ENCODE measurements around the gene NR2F1-AS1. TPM values are rescaled to one million over a fixed set of nuclear protein-coding genes. Genes with fewer than 3 reads are reported as not detected.

The NR2F1-AS1 gene
- total RNA-seq, 1 experiment from 2014 or later = not detected

DNA sequence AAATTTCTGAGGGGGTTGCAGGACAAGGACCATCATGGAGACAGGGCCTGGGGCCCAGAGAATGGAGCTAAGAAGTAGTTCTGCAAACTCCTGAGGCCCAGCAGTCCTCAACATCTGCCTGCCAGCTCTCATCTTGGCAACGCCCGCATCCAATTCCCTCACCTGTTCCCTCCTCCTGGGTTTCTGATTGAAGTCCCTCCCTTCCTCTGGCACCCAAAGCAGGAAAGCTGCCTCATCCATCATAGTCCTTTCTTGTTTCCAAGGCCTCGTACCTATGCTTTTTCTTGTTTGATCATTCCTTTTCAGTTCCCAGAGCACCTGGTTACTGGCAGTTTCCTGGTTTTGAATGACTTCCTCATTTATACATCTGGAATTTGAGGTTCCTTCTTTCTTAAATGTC lies 181.3 kb downstream of the NR2F1-AS1 start:
- Mint-ChIP-seq H3K4me3 (ENCODE audit: unreplicated experiment) (no peak overlapping the region), H3K27ac (ENCODE audit: unreplicated experiment) (no peak overlapping the region), H3K27me3 (ENCODE audit: insufficient read depth, unreplicated experiment) (no peaks in the 10 kb centered on the region), H3K4me1 (ENCODE audit: low read depth, unreplicated experiment) (no peaks in the 10 kb centered on the region), H3K9me3 (ENCODE audit: unreplicated experiment) (peaks cover 9% of the 10 kb centered on the region), H3K36me3 (ENCODE audit: insufficient read depth, unreplicated experiment) (no peaks in the 10 kb centered on the region)
- Histone ChIP-seq H3K4me1 (no peaks in the 10 kb centered on the region), H3K27me3 (replicated peaks; ENCODE audit: control insufficient read depth, insufficient read depth, low read length) (no peaks in the 10 kb centered on the region), H3K36me3 (ENCODE audit: control insufficient read depth, insufficient read depth, low read length) (no peaks in the 10 kb centered on the region), H3K4me3 (ENCODE audit: low read depth, low read length) (no peak overlapping the region), H3K9me3 (no peaks in the 10 kb centered on the region)
- intact Hi-C loops (cut with micrococcal nuclease; ENCODE audit: unreplicated experiment) = loop anchor here (10.0 kb wide), 1 partner anchor 405 kb away; no protein-coding TSS in a partner anchor
- TF ChIP-seq CTCF (IDR thresholded peaks at IDR 0.05; ENCODE audit: insufficient read depth in 1 of 2, low read depth in 1 of 2, low read length in 1 of 2, severe bottlenecking in 1 of 2, unreplicated experiment in 1 of 2) = no peak
- DNase-seq = no peak
- ChIA-PET CTCF (no interaction called here), POLR2A (no interaction called here)
- no TSS peak for BruUV-seq (replicated peaks)

DNA sequence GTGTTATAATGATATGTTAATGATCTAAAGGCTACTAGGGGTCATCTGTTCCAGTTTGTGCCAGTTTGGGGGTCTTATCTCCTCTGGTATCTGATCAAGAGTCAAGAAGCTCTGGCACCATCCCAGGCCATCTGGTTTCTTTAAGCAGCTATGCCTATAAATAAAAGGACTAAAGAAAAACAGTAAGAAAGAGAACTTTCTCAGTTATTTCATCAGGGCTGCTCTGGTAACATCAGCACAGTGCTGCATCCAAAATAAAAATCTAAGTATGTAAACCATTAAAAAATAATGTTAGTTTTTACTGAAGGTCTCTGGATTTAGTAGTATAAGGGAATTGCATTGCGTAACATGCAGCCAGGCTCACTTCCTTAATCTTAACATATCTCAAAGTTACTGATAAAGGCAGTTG lies 185.0 kb downstream of the NR2F1-AS1 start:
- POLR2A ChIA-PET = no interaction called here
- no peaks in the 10 kb centered on the region for H3K27me3 ChIP-seq (replicated peaks; ENCODE audit: control insufficient read depth, insufficient read depth, low read length)
- BruUV-seq (replicated peaks) = no TSS peak
- no peaks in the 10 kb centered on the region for H3K4me1 Mint-ChIP-seq (ENCODE audit: low read depth, unreplicated experiment)
- no peaks in the 10 kb centered on the region for H3K9me3 ChIP-seq
- H3K36me3 Mint-ChIP-seq (ENCODE audit: insufficient read depth, unreplicated experiment) = no peaks in the 10 kb centered on the region
- no peak for TF ChIP-seq CTCF (IDR thresholded peaks at IDR 0.05; ENCODE audit: insufficient read depth in 1 of 2, low read depth in 1 of 2, low read length in 1 of 2, severe bottlenecking in 1 of 2, unreplicated experiment in 1 of 2)
- no peaks in the 10 kb centered on the region for H3K4me1 ChIP-seq
- no peak overlapping the region for H3K27ac Mint-ChIP-seq (ENCODE audit: unreplicated experiment)
- intact Hi-C loops (cut with micrococcal nuclease; ENCODE audit: unreplicated experiment) = no loop called here
- CTCF ChIA-PET = no interaction called here
- no peak for DNase-seq
- no peaks in the 10 kb centered on the region for H3K27me3 Mint-ChIP-seq (ENCODE audit: insufficient read depth, unreplicated experiment)
- peaks cover 9% of the 10 kb centered on the region for H3K9me3 Mint-ChIP-seq (ENCODE audit: unreplicated experiment)
- H3K36me3 ChIP-seq (ENCODE audit: control insufficient read depth, insufficient read depth, low read length) = no peaks in the 10 kb centered on the region
- H3K4me3 Mint-ChIP-seq (ENCODE audit: unreplicated experiment) = no peak overlapping the region
- H3K4me3 ChIP-seq (ENCODE audit: low read depth, low read length) = no peak overlapping the region

DNA sequence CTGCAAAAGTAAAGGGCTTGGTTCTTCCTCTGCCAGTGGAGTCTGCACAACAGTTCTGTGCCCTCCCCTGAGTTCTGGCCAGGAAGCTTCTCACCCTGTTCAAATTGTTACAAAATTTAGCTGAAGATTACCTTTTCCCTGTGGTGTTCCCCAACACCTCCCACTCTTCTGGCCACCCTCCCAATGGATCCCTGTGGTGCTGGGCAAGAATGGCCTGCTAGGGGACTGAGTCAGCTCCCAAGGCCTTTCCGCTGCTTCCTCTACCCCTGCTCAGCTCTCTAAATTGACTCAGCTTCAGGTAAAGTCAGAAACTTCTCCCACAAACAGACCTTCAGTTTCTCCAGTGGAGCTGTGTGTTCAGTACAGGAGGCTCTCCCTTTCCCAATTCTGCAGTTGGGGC lies 186.0 kb downstream of the NR2F1-AS1 start:
- Histone ChIP-seq H3K4me3 (ENCODE audit: low read depth, low read length) (no peak overlapping the region), H3K4me1 (no peaks in the 10 kb centered on the region), H3K27me3 (replicated peaks; ENCODE audit: control insufficient read depth, insufficient read depth, low read length) (no peaks in the 10 kb centered on the region), H3K9me3 (no peaks in the 10 kb centered on the region), H3K36me3 (ENCODE audit: control insufficient read depth, insufficient read depth, low read length) (no peaks in the 10 kb centered on the region)
- no peak for TF ChIP-seq CTCF (IDR thresholded peaks at IDR 0.05; ENCODE audit: insufficient read depth in 1 of 2, low read depth in 1 of 2, low read length in 1 of 2, severe bottlenecking in 1 of 2, unreplicated experiment in 1 of 2)
- no peak overlapping the region for H3K27ac Mint-ChIP-seq (ENCODE audit: unreplicated experiment)
- no peaks in the 10 kb centered on the region for H3K36me3 Mint-ChIP-seq (ENCODE audit: insufficient read depth, unreplicated experiment)
- H3K27me3 Mint-ChIP-seq (ENCODE audit: insufficient read depth, unreplicated experiment) = no peaks in the 10 kb centered on the region
- H3K4me3 Mint-ChIP-seq (ENCODE audit: unreplicated experiment) = no peak overlapping the region
- no peaks in the 10 kb centered on the region for H3K4me1 Mint-ChIP-seq (ENCODE audit: low read depth, unreplicated experiment)
- intact Hi-C loops (cut with micrococcal nuclease; ENCODE audit: unreplicated experiment) = no loop called here
- POLR2A ChIA-PET = no interaction called here
- peaks cover 9% of the 10 kb centered on the region for H3K9me3 Mint-ChIP-seq (ENCODE audit: unreplicated experiment)
- BruUV-seq (replicated peaks) = no TSS peak
- CTCF ChIA-PET = no interaction called here
- no peak for DNase-seq

Measured in Caco-2 (cell line).